GM12891 (cell line): Measurements from ENCODE around the gene SUPT6H.
"Not testable (repeated sequence)": the region's sequence is repeated elsewhere in the genome, so short reads cannot be mapped to it uniquely, and the experiment has no call there.

ENCODE experiments used
- POLR2A ChIP-seq: IDR thresholded peaks from 2 replicates; pipeline ENCODE4 v1.6.1; 2011; ENCODE audit warnings: low read depth, low read length, control low read depth
- POLR2AphosphoS5 ChIP-seq: IDR thresholded peaks from 2 replicates; pipeline ENCODE4 v1.6.1; 2011; ENCODE audit warnings: low read depth, low read length, control low read depth
- SPI1 ChIP-seq: IDR thresholded peaks from 2 replicates; pipeline ENCODE4 v1.6.1; 2011; ENCODE audit warnings: low read depth, low read length, control low read depth
- TAF1 ChIP-seq: IDR thresholded peaks from 2 replicates; pipeline ENCODE4 v1.6.1; 2011; ENCODE audit warnings: low read depth, low read length, control low read depth

DNA sequence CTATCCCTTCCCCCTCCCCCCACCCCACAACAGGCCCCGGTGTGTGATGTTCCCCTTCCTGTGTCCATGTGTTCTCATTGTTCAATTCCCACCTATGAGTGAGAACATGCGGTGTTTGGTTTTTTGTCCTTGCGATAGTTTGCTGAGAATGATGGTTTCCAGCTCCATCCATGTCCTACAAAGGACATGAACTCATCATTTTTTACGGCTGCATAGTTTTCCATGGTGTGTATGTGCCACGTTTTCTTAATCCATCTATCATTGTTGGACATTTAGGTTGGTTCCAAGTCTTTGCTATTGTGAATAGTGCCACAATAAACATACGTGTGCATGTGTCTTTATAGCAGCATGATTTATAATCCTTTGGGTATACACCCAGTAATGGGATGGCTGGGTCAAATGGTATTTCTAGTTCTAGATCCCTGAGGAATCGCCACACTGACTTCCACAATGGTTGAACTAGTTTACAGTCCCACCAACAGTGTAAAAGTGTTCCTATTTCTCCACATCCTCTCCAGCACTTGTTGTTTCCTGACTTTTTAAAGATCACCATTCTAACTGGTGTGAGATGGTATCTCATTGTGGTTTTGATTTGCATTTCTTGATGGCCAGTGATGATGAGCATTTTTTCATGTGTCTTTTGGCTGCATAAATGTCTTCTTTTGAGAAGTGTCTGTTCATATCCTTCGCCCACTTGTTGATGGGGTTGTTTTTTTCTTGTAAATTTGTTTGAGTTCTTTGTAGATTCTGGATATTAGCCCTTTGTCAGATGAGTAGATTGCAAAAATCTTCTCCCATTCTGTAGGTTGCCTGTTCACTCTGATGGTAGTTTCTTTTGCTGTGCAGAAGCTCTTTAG, 74.1 kb downstream of the SUPT6H start:
- not testable (repeated sequence) for TF ChIP-seq POLR2A, POLR2AphosphoS5, TAF1, SPI1
